SK-N-SH (cell line): Measurements from ENCODE around the gene FGF9.

Source experiments
- YY1 ChIP-seq: IDR thresholded peaks from 2 replicates; pipeline ENCODE4 v1.4.0; 2012; ENCODE audit warnings: low read depth, mild to moderate bottlenecking
- TF ChIP-seq, protein P1 (sequence below): fragments of 200-600 bp; sonication (generic); IDR thresholded peaks from 2 replicates; pipeline ENCODE4 v1.6.1; 2017; ENCODE audit warnings: antibody characterized with exemption, mild to moderate bottlenecking, moderate library complexity
- TF ChIP-seq, protein P2 (sequence below): fragments of 150-350 bp; IDR thresholded peaks from 2 replicates; pipeline ENCODE4 v1.6.1; 2017; ENCODE audit warnings: antibody characterized with exemption, low read length, low read depth, borderline replicate concordance
- TF ChIP-seq, protein P3 (sequence below): IDR thresholded peaks from 2 replicates; pipeline ENCODE4; 2012

DNA sequence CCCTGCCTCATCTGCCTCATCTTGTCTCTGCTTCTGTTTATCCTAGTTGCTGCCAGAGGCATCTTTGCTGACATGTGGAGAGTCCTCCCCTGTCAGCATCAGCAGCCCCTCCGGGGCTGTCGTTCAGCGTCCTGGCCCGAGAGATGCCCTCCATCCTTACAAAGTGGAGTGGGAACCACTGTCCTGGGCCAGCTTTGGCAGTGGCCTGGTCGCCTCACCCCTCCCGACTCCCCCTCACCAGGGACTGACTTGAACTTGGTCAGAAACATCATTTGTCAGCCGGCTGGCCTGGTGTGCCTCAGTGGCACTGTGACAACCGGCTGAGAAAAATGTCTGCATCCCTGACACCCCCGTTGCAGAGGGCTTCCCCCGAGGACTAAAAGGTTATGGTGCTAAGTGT lies 20.6 kb downstream of the FGF9 start:
- TF ChIP-seq, protein P1, sequence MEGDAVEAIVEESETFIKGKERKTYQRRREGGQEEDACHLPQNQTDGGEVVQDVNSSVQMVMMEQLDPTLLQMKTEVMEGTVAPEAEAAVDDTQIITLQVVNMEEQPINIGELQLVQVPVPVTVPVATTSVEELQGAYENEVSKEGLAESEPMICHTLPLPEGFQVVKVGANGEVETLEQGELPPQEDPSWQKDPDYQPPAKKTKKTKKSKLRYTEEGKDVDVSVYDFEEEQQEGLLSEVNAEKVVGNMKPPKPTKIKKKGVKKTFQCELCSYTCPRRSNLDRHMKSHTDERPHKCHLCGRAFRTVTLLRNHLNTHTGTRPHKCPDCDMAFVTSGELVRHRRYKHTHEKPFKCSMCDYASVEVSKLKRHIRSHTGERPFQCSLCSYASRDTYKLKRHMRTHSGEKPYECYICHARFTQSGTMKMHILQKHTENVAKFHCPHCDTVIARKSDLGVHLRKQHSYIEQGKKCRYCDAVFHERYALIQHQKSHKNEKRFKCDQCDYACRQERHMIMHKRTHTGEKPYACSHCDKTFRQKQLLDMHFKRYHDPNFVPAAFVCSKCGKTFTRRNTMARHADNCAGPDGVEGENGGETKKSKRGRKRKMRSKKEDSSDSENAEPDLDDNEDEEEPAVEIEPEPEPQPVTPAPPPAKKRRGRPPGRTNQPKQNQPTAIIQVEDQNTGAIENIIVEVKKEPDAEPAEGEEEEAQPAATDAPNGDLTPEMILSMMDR = no peak
- TF ChIP-seq, protein P2, sequence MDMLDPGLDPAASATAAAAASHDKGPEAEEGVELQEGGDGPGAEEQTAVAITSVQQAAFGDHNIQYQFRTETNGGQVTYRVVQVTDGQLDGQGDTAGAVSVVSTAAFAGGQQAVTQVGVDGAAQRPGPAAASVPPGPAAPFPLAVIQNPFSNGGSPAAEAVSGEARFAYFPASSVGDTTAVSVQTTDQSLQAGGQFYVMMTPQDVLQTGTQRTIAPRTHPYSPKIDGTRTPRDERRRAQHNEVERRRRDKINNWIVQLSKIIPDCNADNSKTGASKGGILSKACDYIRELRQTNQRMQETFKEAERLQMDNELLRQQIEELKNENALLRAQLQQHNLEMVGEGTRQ = no peak
- no peak for TF ChIP-seq YY1
- TF ChIP-seq, protein P3, sequence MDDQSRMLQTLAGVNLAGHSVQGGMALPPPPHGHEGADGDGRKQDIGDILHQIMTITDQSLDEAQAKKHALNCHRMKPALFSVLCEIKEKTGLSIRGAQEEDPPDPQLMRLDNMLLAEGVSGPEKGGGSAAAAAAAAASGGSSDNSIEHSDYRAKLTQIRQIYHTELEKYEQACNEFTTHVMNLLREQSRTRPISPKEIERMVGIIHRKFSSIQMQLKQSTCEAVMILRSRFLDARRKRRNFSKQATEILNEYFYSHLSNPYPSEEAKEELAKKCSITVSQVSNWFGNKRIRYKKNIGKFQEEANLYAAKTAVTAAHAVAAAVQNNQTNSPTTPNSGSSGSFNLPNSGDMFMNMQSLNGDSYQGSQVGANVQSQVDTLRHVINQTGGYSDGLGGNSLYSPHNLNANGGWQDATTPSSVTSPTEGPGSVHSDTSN = no peak
